HG02938 (cell line): ENCODE data around the gene HECA.
"Not testable (repeated sequence)": the region's sequence is repeated elsewhere in the genome, so short reads cannot be mapped to it uniquely, and the experiment has no call there.

Source experiments
- ATAC-seq: cut with Tn5 transposase; IDR thresholded peaks from one replicate; pipeline ENCODE4 v1.9.1; 2021; ENCODE audit warnings: mild to moderate bottlenecking, moderate library complexity; ENCODE audit not compliant: unreplicated experiment

HECA gene

GRCh38 chr6:139201378-139201777 lies 66.5 kb downstream of the HECA start:
- no peak for ATAC-seq

DNA sequence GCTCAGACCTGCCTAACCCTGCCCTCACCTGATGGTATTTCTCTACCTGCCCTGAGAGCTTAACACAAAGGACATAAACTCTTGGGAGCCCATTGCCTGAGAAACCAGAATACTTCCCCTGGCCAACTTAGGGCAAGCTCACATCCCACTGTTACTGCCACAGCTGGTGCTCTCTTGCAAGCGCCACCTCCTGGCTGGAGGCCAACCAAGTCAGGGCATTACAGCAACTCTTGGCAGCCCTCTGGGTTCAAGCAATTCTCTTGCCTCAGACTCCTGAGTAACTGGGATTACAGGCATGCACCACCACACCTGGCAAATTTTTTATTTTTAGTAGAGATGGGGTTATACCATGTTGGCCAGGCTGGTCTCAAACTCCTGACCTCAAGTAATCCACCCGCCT lies 70.1 kb downstream of the HECA start:
- no peak for ATAC-seq

DNA sequence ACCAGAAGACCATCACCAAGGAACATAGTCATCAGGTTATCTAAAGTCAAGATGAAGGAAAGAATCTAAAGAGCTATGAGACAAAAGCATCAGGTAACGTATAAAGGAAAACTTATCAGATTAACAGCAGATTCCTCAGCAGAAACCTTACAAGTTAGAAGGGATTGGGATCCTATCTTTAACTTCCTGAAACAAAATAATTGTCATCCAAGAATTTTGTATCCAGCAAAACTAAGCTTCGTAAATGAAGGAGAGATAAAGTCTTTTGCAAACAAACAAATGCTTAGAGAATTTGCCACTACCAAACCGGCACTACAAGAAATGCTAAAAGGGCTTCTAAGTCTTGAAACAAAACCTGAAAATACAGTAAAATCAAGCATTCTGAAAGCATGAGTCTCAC lies 71.0 kb downstream of the HECA start:
- no peak for ATAC-seq

DNA sequence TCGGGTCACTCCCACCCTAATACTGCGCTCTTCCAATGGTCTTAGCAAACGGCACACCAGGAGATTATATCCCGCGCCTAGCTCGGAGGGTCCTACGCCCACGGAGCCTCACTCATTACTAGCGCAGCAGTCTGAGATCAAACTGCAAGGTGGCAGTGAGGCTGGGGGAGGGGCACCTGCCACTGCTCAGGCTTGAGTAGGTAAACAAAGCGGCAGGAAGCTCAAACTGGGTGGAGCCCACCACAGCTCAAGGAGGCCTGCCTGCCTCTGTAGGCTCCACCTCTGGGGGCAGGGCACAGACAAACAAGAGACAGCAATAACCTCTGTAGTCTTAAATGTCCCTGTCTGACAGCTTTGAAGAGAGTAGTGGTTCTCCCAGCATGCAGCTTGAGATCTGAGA lies 75.9 kb downstream of the HECA start:
- ATAC-seq = not testable (repeated sequence)

DNA sequence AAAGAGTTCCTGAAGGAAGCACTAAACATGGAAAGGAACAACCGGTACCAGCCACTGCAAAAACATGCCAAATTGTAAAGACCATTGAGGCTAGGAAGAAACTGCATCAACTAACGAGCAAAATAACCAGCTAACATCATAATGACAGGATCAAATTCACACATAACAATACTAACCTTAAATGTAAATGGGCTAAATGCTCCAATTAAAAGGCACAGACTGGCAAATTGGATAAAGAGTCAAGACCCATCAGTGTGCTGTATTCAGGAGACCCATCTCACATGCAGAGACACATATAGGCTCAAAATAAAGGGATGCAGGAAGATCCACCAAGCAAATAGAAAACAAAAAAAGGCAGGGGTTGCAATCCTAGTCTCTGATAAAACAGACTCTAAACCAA lies 77.6 kb downstream of the HECA start:
- not testable (repeated sequence) for ATAC-seq

DNA sequence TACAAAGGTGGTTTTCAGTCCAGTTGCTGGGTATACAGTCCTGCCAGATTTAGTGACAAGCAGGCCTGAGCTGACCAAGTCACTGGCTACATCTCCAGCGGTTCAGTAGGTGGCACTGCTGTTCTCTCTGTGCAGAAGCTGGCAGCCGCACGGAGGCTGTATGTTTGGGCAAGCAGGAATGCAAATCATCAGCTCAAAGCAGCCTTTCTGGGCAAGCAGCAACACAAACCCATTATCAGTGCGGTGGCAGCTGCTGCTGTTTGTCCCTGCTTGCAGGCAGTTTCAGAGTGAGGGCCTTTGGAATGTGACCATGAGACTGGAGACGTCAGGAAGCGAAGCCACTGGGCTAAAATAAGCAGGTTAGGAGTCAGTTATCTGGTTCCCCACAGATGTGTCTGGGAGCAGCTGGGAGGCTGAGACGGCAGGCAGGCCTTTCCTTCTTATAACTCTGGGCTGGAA lies 84.4 kb downstream of the HECA start:
- ATAC-seq = peak; percentile 100

- ATAC-seq = no peak
Measured at GRCh38 chr6:139219746-139220145, 84.9 kb downstream of the HECA start.

DNA sequence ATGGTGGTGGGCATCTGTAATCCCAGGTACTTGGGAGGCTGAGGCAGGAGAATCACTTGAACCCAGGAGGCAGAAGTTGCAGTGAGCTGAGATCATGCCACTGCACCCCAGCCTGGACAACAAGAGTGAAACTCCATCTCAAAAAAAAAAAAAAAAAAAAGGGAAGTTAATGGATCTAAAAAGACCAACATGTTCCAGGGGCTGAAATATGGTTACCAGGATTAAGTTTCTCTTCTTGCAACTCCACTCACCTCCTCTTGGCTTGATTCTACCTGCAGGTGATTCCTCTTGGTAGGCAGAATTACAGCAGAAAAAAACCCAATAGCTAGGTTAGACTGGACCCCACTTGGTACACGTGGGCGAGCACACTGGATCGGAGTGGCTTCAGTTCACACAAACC lies 93.5 kb downstream of the HECA start:
- not testable (repeated sequence) for ATAC-seq
